Neural progenitor cell (in vitro differentiated cells): ENCODE results near the gene RADIL. TPM values are rescaled to one million over a fixed set of nuclear protein-coding genes. Genes with fewer than 3 reads are reported as not detected.

Experiments used
- DNase-seq: peaks from one replicate; pipeline ENCODE4 v3.0.0-alpha.2; 2016; ENCODE audit warnings: low spot score
- H2AFZ ChIP-seq: fragments of 200-600 bp; sonication (generic); replicated peaks from 2 replicates; pipeline ENCODE4 v1.6.1; 2016; ENCODE audit warnings: antibody characterized with exemption
- H3F3A ChIP-seq: fragments of 200-600 bp; sonication (generic); 2 replicates; pipeline ENCODE4 v1.6.1; 2016; ENCODE audit warnings: antibody characterized with exemption, low read depth
- H3K27ac ChIP-seq: fragments of 200-600 bp; sonication (generic); 2 replicates; pipeline ENCODE4 v1.5.1; 2016; ENCODE audit warnings: mild to moderate bottlenecking
- H3K27me3 ChIP-seq: fragments of 200-600 bp; sonication (generic); 2 replicates; pipeline ENCODE4 v1.6.1; 2016; ENCODE audit warnings: mild to moderate bottlenecking, moderate library complexity
- H3K36me3 ChIP-seq: fragments of 200-600 bp; sonication (generic); 2 replicates; pipeline ENCODE4 v1.5.1; 2016
- H3K4me1 ChIP-seq: fragments of 200-600 bp; sonication (generic); 2 replicates; pipeline ENCODE4 v1.6.1; 2016; ENCODE audit warnings: mixed run types
- H3K4me2 ChIP-seq: fragments of 200-600 bp; sonication (generic); 2 replicates; pipeline ENCODE4 v1.6.1; 2016
- H3K4me3 ChIP-seq: fragments of 200-600 bp; sonication (generic); 2 replicates; pipeline ENCODE4 v1.5.1; 2016
- H3K79me2 ChIP-seq: fragments of 200-600 bp; sonication (generic); 2 replicates; pipeline ENCODE4 v1.6.1; 2016; ENCODE audit warnings: low read depth
- H3K9ac ChIP-seq: fragments of 200-600 bp; sonication (generic); 2 replicates; pipeline ENCODE4 v1.6.1; 2016
- H3K9me3 ChIP-seq: fragments of 200-600 bp; sonication (generic); 2 replicates; pipeline ENCODE4 v1.5.1; 2016; ENCODE audit warnings: low read depth
- H4K20me1 ChIP-seq: fragments of 200-600 bp; sonication (generic); 2 replicates; pipeline ENCODE4 v1.6.1; 2016; ENCODE audit warnings: low read depth
- H3K27ac Mint-ChIP-seq: 3 replicates; pipeline ENCODE4 v1.8.0; 2021; ENCODE audit warnings: mixed read lengths
- H3K27me3 Mint-ChIP-seq: 2 replicates; pipeline ENCODE4 v1.8.0; 2022; ENCODE audit warnings: low read depth, mild to moderate bottlenecking, inconsistent platforms, moderate library complexity, mixed read lengths; ENCODE audit not compliant: insufficient read depth
- H3K36me3 Mint-ChIP-seq: 3 replicates; pipeline ENCODE4 v1.8.0; 2021; ENCODE audit warnings: mixed read lengths
- H3K4me1 Mint-ChIP-seq: 3 replicates; pipeline ENCODE4 v1.8.0; 2021; ENCODE audit warnings: mixed read lengths
- H3K4me3 Mint-ChIP-seq: 3 replicates; pipeline ENCODE4 v1.8.0; 2021; ENCODE audit warnings: mild to moderate bottlenecking, moderate library complexity, mixed read lengths
- H3K9me3 Mint-ChIP-seq: 3 replicates; pipeline ENCODE4 v1.8.0; 2020; ENCODE audit warnings: mixed read lengths
- EZH2 ChIP-seq: fragments of 200-600 bp; sonication (generic); IDR thresholded peaks from 2 replicates; pipeline ENCODE4 v1.6.1; 2017; ENCODE audit warnings: antibody characterized with exemption, mild to moderate bottlenecking, moderate library complexity
- EZH2phosphoT487 ChIP-seq: fragments of 200-600 bp; sonication (generic); IDR thresholded peaks from 2 replicates; pipeline ENCODE4 v1.6.1; 2017; ENCODE audit warnings: antibody characterized with exemption
- total RNA-seq: library from RNA; depleted of rRNA; stranded (reverse); fragments of >200 nt; gene quantifications from 2 replicates; pipeline ENCODE4 v1.2.3, GENCODE V29; 2015; ENCODE audit warnings: low replicate concordance
- TF ChIP-seq, protein P1 (sequence below): fragments of 200-600 bp; sonication (generic); IDR thresholded peaks from 2 replicates; pipeline ENCODE4 v1.5.1; 2017; ENCODE audit warnings: antibody characterized with exemption, mild to moderate bottlenecking

Gene RADIL
- total RNA-seq, 1 donor from 2014 or later, result 3.1 TPM

DNA sequence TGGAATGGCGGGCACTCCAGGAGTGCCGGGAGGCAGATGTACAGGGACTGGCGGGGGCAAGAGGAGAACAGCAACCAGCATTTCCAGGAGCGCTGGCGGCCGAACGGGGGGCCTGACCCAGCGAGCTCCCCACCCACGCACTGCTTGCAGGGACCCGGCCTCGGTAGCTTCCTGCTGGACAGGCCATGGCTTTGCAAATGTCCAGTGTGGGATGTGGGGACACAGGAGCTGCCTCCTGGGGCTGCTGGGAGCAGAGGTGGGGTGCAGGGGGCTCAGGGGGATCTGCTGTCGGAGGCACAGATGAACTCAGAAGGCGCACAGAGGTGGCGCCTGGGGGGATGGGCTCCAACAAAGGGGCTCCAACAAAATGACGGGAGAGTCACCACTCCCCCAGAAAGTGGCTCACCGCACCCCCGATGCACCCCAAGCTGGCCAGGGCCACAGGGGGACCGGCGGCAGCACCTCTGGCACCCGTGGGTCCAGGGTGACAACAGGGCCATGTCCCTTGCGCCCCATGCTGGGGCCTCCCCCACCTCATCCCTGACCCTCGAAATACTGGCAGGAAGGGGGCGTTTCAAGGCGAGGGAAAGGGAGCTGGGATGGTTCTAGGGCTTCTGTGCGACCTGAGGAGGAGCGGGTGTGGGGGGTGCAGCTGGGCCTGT is 67.0 kb downstream of the RADIL start:
- no peak overlapping the region for H2AFZ ChIP-seq
- H4K20me1 ChIP-seq, result no peaks in the 10 kb centered on the region
- H3K4me3 ChIP-seq, result no peak overlapping the region
- H3K79me2 ChIP-seq, result no peaks in the 10 kb centered on the region
- Mint-ChIP-seq H3K9me3 (peaks cover 2% of the 10 kb centered on the region), H3K27me3 (peaks cover 6% of the 10 kb centered on the region), H3K27ac (no peak overlapping the region), H3K36me3 (peaks cover 13% of the 10 kb centered on the region), H3K4me3 (no peak overlapping the region), H3K4me1 (peaks cover 3% of the 10 kb centered on the region)
- no peaks in the 10 kb centered on the region for H3F3A ChIP-seq
- TF ChIP-seq EZH2phosphoT487, result no peak
- TF ChIP-seq, protein P1, sequence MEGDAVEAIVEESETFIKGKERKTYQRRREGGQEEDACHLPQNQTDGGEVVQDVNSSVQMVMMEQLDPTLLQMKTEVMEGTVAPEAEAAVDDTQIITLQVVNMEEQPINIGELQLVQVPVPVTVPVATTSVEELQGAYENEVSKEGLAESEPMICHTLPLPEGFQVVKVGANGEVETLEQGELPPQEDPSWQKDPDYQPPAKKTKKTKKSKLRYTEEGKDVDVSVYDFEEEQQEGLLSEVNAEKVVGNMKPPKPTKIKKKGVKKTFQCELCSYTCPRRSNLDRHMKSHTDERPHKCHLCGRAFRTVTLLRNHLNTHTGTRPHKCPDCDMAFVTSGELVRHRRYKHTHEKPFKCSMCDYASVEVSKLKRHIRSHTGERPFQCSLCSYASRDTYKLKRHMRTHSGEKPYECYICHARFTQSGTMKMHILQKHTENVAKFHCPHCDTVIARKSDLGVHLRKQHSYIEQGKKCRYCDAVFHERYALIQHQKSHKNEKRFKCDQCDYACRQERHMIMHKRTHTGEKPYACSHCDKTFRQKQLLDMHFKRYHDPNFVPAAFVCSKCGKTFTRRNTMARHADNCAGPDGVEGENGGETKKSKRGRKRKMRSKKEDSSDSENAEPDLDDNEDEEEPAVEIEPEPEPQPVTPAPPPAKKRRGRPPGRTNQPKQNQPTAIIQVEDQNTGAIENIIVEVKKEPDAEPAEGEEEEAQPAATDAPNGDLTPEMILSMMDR, result no peak
- no peak for TF ChIP-seq EZH2
- DNase-seq, result no peak
- no peaks in the 10 kb centered on the region for H3K4me1 ChIP-seq
- H3K4me2 ChIP-seq, result no peak overlapping the region
- H3K27me3 ChIP-seq, result no peaks in the 10 kb centered on the region
- no peak overlapping the region for H3K9ac ChIP-seq
- no peak overlapping the region for H3K27ac ChIP-seq
- no peaks in the 10 kb centered on the region for H3K9me3 ChIP-seq
- H3K36me3 ChIP-seq, result no peaks in the 10 kb centered on the region

DNA sequence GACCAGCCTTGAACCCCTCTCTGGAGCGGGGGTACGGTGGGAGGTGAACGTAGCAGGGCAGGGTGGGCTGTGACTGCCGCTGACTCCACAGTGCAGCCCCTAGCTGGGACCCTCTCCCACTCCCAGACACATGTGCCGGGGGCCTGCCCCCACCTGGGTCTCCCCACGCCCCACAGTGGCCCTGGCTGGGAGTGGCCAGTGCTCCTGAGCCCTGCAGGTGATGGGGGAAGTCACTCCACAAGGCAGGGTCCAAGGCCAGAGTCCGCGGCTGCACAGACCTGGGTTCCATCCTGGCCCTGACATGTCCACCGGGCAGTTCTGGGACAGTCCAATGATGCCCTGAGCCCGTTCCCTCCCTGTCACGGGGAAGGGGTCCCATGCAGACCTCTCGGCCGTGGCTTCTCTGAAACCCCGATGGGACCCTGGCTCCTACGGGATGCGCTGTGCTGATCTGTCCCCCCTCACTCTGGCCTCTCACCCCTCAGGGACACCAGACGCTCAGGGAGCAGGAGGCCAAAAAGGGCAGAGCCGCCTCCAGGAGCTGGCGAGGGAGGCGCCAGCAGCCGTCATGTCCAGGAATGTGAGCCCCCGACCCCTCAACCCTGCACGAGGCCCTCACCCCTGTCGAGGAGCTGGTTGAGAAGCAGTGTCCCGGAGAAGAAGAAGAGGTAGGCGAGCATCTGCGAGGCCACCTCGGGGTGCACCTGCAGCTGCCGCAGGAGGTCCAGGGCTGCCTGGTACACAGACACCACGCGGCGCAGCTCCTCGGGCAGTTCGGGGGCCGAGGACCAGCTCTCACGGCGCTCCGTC is 67.7 kb downstream of the RADIL start:
- Mint-ChIP-seq H3K9me3 (peaks cover 2% of the 10 kb centered on the region), H3K4me1 (peaks cover 3% of the 10 kb centered on the region), H3K27me3 (peaks cover 4% of the 10 kb centered on the region), H3K36me3 (peaks cover 13% of the 10 kb centered on the region), H3K27ac (no peak overlapping the region), H3K4me3 (no peak overlapping the region)
- TF ChIP-seq EZH2phosphoT487 (no peak), EZH2 (no peak)
- TF ChIP-seq, protein P1, result no peak
- no peaks in the 10 kb centered on the region for H3K36me3 ChIP-seq
- no peaks in the 10 kb centered on the region for H3F3A ChIP-seq
- no peaks in the 10 kb centered on the region for H3K79me2 ChIP-seq
- no peaks in the 10 kb centered on the region for H3K4me1 ChIP-seq
- no peak overlapping the region for H3K4me2 ChIP-seq
- no peak overlapping the region for H3K9ac ChIP-seq
- no peak for DNase-seq
- H3K9me3 ChIP-seq, result no peaks in the 10 kb centered on the region
- no peak overlapping the region for H3K4me3 ChIP-seq
- H3K27ac ChIP-seq, result no peak overlapping the region
- no peaks in the 10 kb centered on the region for H4K20me1 ChIP-seq
- H3K27me3 ChIP-seq, result no peaks in the 10 kb centered on the region
- H2AFZ ChIP-seq, result no peak overlapping the region

DNA sequence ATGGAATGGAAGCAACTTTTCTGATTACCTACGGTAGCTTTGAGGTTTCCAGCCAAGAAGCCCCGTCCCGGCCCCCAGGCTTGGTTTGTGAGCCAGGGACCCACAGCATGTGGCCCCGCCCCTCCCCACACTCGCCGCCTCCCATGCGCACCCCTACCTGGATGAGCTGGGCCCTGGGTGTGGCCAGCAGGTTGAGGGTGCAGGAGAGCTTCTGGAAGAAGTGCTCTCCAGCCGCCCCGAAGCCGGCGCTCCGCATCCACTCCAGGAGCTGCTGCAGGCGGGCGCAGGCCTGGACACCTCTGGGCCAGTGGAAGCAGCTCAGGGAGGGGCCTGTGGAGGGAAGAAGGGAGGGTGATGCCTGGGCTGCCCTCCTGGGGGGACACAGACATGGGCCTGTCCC is 68.4 kb downstream of the RADIL start:
- Histone ChIP-seq H3K4me2 (no peak overlapping the region), H3K79me2 (no peaks in the 10 kb centered on the region), H3K9ac (no peak overlapping the region), H4K20me1 (no peaks in the 10 kb centered on the region), H3K4me3 (no peak overlapping the region), H3K9me3 (no peaks in the 10 kb centered on the region), H3K27ac (no peak overlapping the region), H2AFZ (no peak overlapping the region), H3K4me1 (no peaks in the 10 kb centered on the region), H3F3A (no peaks in the 10 kb centered on the region), H3K27me3 (no peaks in the 10 kb centered on the region), H3K36me3 (no peaks in the 10 kb centered on the region)
- peaks cover 4% of the 10 kb centered on the region for H3K27me3 Mint-ChIP-seq
- peaks cover 2% of the 10 kb centered on the region for H3K9me3 Mint-ChIP-seq
- TF ChIP-seq EZH2 (no peak), EZH2phosphoT487 (no peak)
- TF ChIP-seq, protein P1, result no peak
- peaks cover 3% of the 10 kb centered on the region for H3K4me1 Mint-ChIP-seq
- peaks cover 16% of the 10 kb centered on the region for H3K36me3 Mint-ChIP-seq
- no peak overlapping the region for H3K27ac Mint-ChIP-seq
- no peak overlapping the region for H3K4me3 Mint-ChIP-seq
- DNase-seq, result no peak
